ENCODE results near the gene SPG7. TPM values are rescaled to one million over a fixed set of nuclear protein-coding genes. Genes with fewer than 3 reads are reported as not detected.

The SPG7 gene
- total and polyA plus RNA-seq, 2 of the 4 experiments (the other 2 are of a cell fraction), result 94.6 to 96.8 TPM

- WGBS, 2 experiments (ENCODE audit: extremely low coverage in 2 of 2, insufficient read length in 1 of 2), result 96% methylated on average over 4 of the region's 9 CpGs; no CpG with 5 or more reads in 1 of the 2 experiments
- Histone ChIP-seq H4K91ac (ENCODE audit: insufficient read depth, low read depth, low read length) (no peak overlapping the region), H2BK120ac (ENCODE audit: low read depth, low read length) (no peak overlapping the region), H3K4me1 (ENCODE audit: control insufficient read depth, insufficient read depth, low read length) (peaks cover 13% of the 10 kb centered on the region), H3K23ac (ENCODE audit: low read depth, low read length) (no peak overlapping the region), H2AFZ (replicated peaks; ENCODE audit: low read length, poor library complexity) (no peak overlapping the region), H2BK5ac (ENCODE audit: low read depth, low read length, poor library complexity, severe bottlenecking) (no peak overlapping the region), H3K14ac (replicated peaks; ENCODE audit: low read depth, low read length) (no peak overlapping the region), H3K9me1 (ENCODE audit: insufficient read depth, low read length) (peaks cover 6% of the 10 kb centered on the region; the same call in 1 of the 2 replicates), H3K4me3 (ENCODE audit: insufficient read depth, low read depth, low read length) (no peak overlapping the region), H2AK5ac (ENCODE audit: low read depth, low read length) (no peak overlapping the region), H3K27me3 (ENCODE audit: control insufficient read depth, insufficient read depth, low read length) (no peaks in the 10 kb centered on the region), H3K36me3 (ENCODE audit: control insufficient read depth, insufficient read depth, low read length) (peaks cover 26% of the 10 kb centered on the region), H3K9me3 (ENCODE audit: control insufficient read depth, insufficient read depth, low read length) (no peaks in the 10 kb centered on the region), H3K9ac (ENCODE audit: low read depth, low read length) (no peak overlapping the region), H4K5ac (ENCODE audit: low read depth, low read length) (no peak overlapping the region), H3K4ac (ENCODE audit: low read depth, low read length) (no peak overlapping the region), H3K56ac (ENCODE audit: extremely low read depth, insufficient read depth, low read length) (no peak overlapping the region), H4K20me1 (ENCODE audit: insufficient read depth, low read length) (peaks cover 21% of the 10 kb centered on the region; the same call in 1 of the 2 replicates), H2AK9ac (replicated peaks; ENCODE audit: low read depth, low read length, poor library complexity) (no peak overlapping the region), H3K27ac (ENCODE audit: insufficient read depth, low read length) (no peak overlapping the region), H3K79me1 (ENCODE audit: low read depth in 1 of 2, low read length in 2 of 2) (peaks cover 24 to 52% of the 10 kb centered on the region in 2 experiments), H2BK15ac (ENCODE audit: low read depth, low read length) (no peak overlapping the region), H3K4me2 (ENCODE audit: low read depth, low read length) (no peak overlapping the region), H2BK20ac (ENCODE audit: low read depth, low read length) (no peak overlapping the region), H3K18ac (ENCODE audit: low read depth, low read length) (no peak overlapping the region), H4K8ac (ENCODE audit: low read depth in 2 of 2, low read length in 2 of 2) (no peak overlapping the region)
- BruUV-seq (replicated peaks), result no TSS peak
- dilution Hi-C loops (cut with HindIII; ENCODE audit: low sequenced_read_pairs, unreplicated experiment), result no loop called here
- no peak for TF ChIP-seq FOS (IDR thresholded peaks at IDR 0.05; ENCODE audit: low read depth, low read length)
- TF ChIP-seq MXI1 (IDR thresholded peaks at IDR 0.05; ENCODE audit: borderline replicate concordance, low read depth, low read length), result no peak
- TF ChIP-seq POLR2A (IDR thresholded peaks at IDR 0.05; ENCODE audit: low read depth, low read length), result no peak
- TF ChIP-seq MAFK (IDR thresholded peaks at IDR 0.05; ENCODE audit: low read depth, low read length), result no peak
- TF ChIP-seq CEBPB (IDR thresholded peaks at IDR 0.05; ENCODE audit: low read depth, low read length), result no peak
- no peak for TF ChIP-seq SMC3 (IDR thresholded peaks at IDR 0.05; ENCODE audit: low read depth, low read length)
- TF ChIP-seq NFE2L2 (IDR thresholded peaks at IDR 0.05; ENCODE audit: low read depth, low read length), result no peak
- TF ChIP-seq USF2 (IDR thresholded peaks at IDR 0.05; ENCODE audit: low read depth, low read length), result no peak
- TF ChIP-seq ELK1 (IDR thresholded peaks at IDR 0.05; ENCODE audit: borderline replicate concordance, low read depth, low read length), result no peak
- no peak for TF ChIP-seq MAZ (IDR thresholded peaks at IDR 0.05; ENCODE audit: borderline replicate concordance, low read depth, low read length)
- no peak for TF ChIP-seq RAD21 (IDR thresholded peaks at IDR 0.05; ENCODE audit: low read length)
- no peak for TF ChIP-seq RFX5 (IDR thresholded peaks at IDR 0.05; ENCODE audit: low read depth, low read length)
- intact Hi-C loops (cut with micrococcal nuclease), result no loop called here
- ChIA-PET CTCF (interaction anchor here (0.7 kb wide), 2 partner anchors 214 to 222 kb away, joined by 3 to 6 read pairs; no protein-coding TSS in a partner anchor), POLR2A (ENCODE audit: unreplicated experiment) (no interaction called here)
- DNase-seq (no peak), ATAC-seq (ENCODE audit: low read depth) (no peak)
- in situ Hi-C loops (cut with MboI; ENCODE audit: low sequenced_read_pairs), result no loop called here
These were observed 2.3 kb downstream of the SPG7 start for GRCh38 chr16:89510526-89510925.

Data from IMR-90 (cell line).